ENCODE measurements around the gene RIT1.

Gene RIT1

DNA sequence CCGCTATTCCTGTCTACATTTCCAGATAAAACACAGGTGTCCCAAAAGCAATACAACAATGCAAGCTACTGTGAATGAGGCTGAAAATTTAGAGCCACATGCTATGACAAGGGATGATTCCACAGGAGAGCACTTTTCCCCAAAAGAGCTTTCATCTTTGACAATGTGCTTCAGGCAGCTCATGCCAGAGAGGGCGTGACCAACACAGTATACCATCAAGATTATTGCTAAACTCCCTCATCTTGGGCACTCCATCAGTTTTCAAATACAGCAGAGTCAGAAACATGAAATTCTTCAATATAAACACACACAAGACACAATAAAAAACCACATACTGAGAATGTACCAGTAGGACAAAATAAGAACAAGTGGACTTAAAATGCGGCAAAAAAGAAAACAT lies 60.8 kb downstream of the RIT1 start:
- DNase-seq, result no peak

GRCh38 chr1:155847823-155848529 lies 63.2 kb downstream of the RIT1 start:
- DNase-seq, result no peak
